IMR-90 (cell line): ENCODE results near the gene TBXAS1.

Experiments used
- CHD1 ChIP-seq: IDR thresholded peaks from 2 replicates; pipeline ENCODE4 v1.6.1; 2012; ENCODE audit warnings: low read depth, low read length, improper control_type of control experiment
- CTCF ChIP-seq: conservative IDR thresholded peaks from 2 replicates; pipeline ENCODE4 v1.5.1; 2012; ENCODE audit warnings: mild to moderate bottlenecking, low read depth, low read length, improper control_type of control experiment
- ELK1 ChIP-seq: fragments of 150-350 bp; IDR thresholded peaks from 2 replicates; pipeline ENCODE4 v1.6.1; 2016; ENCODE audit warnings: low read depth, mild to moderate bottlenecking, low read length, moderate library complexity, borderline replicate concordance
- MAFK ChIP-seq: IDR thresholded peaks from 2 replicates; pipeline ENCODE4 v1.6.1; 2012; ENCODE audit warnings: low read depth, low read length, improper control_type of control experiment
- MXI1 ChIP-seq: IDR thresholded peaks from 2 replicates; pipeline ENCODE4 v1.6.1; 2012; ENCODE audit warnings: low read depth, mild to moderate bottlenecking, low read length, moderate library complexity, borderline replicate concordance
- POLR2A ChIP-seq: IDR thresholded peaks from 2 replicates; pipeline ENCODE4 v1.6.1; 2012; ENCODE audit warnings: mild to moderate bottlenecking, low read depth, low read length
- RCOR1 ChIP-seq: IDR thresholded peaks from 2 replicates; pipeline ENCODE4 v1.6.1; 2012; ENCODE audit warnings: mild to moderate bottlenecking, low read length, improper control_type of control experiment; ENCODE audit not compliant: insufficient replicate concordance

GRCh38 chr7:139798221-139798620, 30.8 kb upstream of the TBXAS1 start:
- TF ChIP-seq POLR2A (no peak), CTCF (no peak), ELK1 (no peak), MAFK (no peak), MXI1 (no peak), RCOR1 (no peak), CHD1 (no peak)
